Spleen (tissue), 11 donors: ENCODE data around the gene SORL1. TPM values are rescaled to one million over a fixed set of nuclear protein-coding genes. Genes with fewer than 3 reads are reported as not detected.
A peak's percentile ranks its signal among the peaks of the same experiment; 100 is the strongest.

ENCODE experiments used
- DNase-seq: peaks from one replicate; pipeline ENCODE4 v3.0.0-alpha.2; 2020
- H3K27ac ChIP-seq, 8 donors: fragments of 200-600 bp; sonication (generic) in 7 of 8; 1 replicate in 4 of 8; 2 replicates in 4 of 8; pipeline versions ENCODE4 v1.5.0 to v1.8.0; 2016 to 2021; ENCODE audit warnings: inconsistent platforms in 4 of 8, mild to moderate bottlenecking in 4 of 8, moderate library complexity in 1 of 8
- H3K27me3 ChIP-seq, 7 donors: fragments of 200-600 bp; sonication (generic) in 6 of 7; replicated peaks in 1 of 7; 1 replicate in 4 of 7; 2 replicates in 3 of 7; pipeline versions ENCODE4 v1.5.0 to v1.8.0; 2016 to 2021; ENCODE audit warnings: inconsistent platforms in 3 of 7, mild to moderate bottlenecking in 1 of 7
- H3K36me3 ChIP-seq, 6 donors: fragments of 200-600 bp; sonication (generic) in 5 of 6; 1 replicate in 4 of 6; 2 replicates in 2 of 6; pipeline versions ENCODE4 v1.5.0 to v1.8.0; 2016 to 2021; ENCODE audit warnings: inconsistent platforms in 2 of 6
- H3K4me1 ChIP-seq, 6 donors: fragments of 200-600 bp; sonication (generic) in 5 of 6; 1 replicate in 3 of 6; 2 replicates in 3 of 6; pipeline versions ENCODE4 v1.5.0 to v1.8.0; 2016 to 2021; ENCODE audit warnings: inconsistent platforms in 3 of 6
- H3K4me3 ChIP-seq, 8 donors: fragments of 200-600 bp; sonication (generic) in 7 of 8; 1 replicate in 4 of 8; 2 replicates in 4 of 8; pipeline versions ENCODE4 v1.5.0 to v1.8.0; 2016 to 2021; ENCODE audit warnings: inconsistent platforms in 4 of 8, mild to moderate bottlenecking in 4 of 8, moderate library complexity in 2 of 8
- H3K9me3 ChIP-seq, 8 donors: fragments of 200-600 bp; sonication (generic) in 7 of 8; 1 replicate in 4 of 8; 2 replicates in 4 of 8; pipeline versions ENCODE4 v1.5.0 to v1.8.0; 2016 to 2021; ENCODE audit warnings: inconsistent platforms in 4 of 8
- POLR2A ChIP-seq, 3 donors: fragments of 450-650 bp; IDR thresholded peaks; one replicate each; pipeline ENCODE4 v1.5.1; 2017; ENCODE audit warnings: antibody characterized with exemption in 3 of 3, mild to moderate bottlenecking in 1 of 3
- POLR2AphosphoS5 ChIP-seq, 3 donors: sonication (generic); formaldehyde crosslinking; IDR thresholded peaks; one replicate each; pipeline ENCODE4 v1.5.1; 2017; ENCODE audit warnings: antibody characterized with exemption in 3 of 3
- WGBS, 5 donors: extraction: QIAGEN DNeasy Blood & Tissue Kit in 3 of 5; methylation state at CpG; one replicate each; pipeline versions ENCODE4 v1.1.5 to v1.1.7; 2013 to 2018; 5-methylcytosine and 5-hydroxymethylcytosine counted together
- intact Hi-C: fragments of 100-400 bp; cut with DNase I; formaldehyde crosslinking; loops from one replicate; pipeline ENCODE4 v1.15.0; 2023; ENCODE audit warnings: low total_unique reads
- polyA plus RNA-seq, 3 donors: library from polyadenylated mRNA; stranded (reverse); fragments of 200-250 nt; gene quantifications; one replicate each; pipeline ENCODE4 v1.2.1, GENCODE V29; 2013
- total RNA-seq, 7 donors: library from RNA; depleted of rRNA in 3 of 7; stranded (reverse); fragments of >200 nt in 3 of 7; fragmentation: NEBNext Ultra II Directional in 4 of 7; extraction: Animal tissue kit (Norgen Biotek cat#: 25700) in 4 of 7; gene quantifications; one replicate each; pipeline versions ENCODE4 v1.1.0 to v1.2.1, GENCODE V29; 2016 to 2021
- TF ChIP-seq, protein P1 (sequence below), 11 experiments: fragments of 200-600 bp in 7 of 11; fragments of 450-650 bp in 4 of 11; sonication (generic) in 4 of 11; IDR thresholded peaks in 8 of 11; conservative IDR thresholded peaks in 3 of 11; 1 replicate in 7 of 11; 2 replicates in 4 of 11; pipeline versions ENCODE4 v1.4.0 to v1.8.0; 2016 to 2021; ENCODE audit warnings: antibody characterized with exemption in 11 of 11, inconsistent platforms in 4 of 11, mild to moderate bottlenecking in 1 of 11
- donor health status: healthy with polysubstance abuse.
- donor health status: DM: no; HTN: no; CAD: no; lungs with moderate emphysema.
- donor health status: DM: no; HTN: no; CAD: no.
- donor health status: Bipolar disorder and iron deficiency.
- donor health status: healthy.
- donor health status: DM: no; HTN: no; CAD: no.
- donor health status: DM: yes; HTN: yes; CAD: no.

SORL1 gene
- total and polyA plus RNA-seq, 10 donors, result 3.8 to 328 (median 148) TPM

DNA sequence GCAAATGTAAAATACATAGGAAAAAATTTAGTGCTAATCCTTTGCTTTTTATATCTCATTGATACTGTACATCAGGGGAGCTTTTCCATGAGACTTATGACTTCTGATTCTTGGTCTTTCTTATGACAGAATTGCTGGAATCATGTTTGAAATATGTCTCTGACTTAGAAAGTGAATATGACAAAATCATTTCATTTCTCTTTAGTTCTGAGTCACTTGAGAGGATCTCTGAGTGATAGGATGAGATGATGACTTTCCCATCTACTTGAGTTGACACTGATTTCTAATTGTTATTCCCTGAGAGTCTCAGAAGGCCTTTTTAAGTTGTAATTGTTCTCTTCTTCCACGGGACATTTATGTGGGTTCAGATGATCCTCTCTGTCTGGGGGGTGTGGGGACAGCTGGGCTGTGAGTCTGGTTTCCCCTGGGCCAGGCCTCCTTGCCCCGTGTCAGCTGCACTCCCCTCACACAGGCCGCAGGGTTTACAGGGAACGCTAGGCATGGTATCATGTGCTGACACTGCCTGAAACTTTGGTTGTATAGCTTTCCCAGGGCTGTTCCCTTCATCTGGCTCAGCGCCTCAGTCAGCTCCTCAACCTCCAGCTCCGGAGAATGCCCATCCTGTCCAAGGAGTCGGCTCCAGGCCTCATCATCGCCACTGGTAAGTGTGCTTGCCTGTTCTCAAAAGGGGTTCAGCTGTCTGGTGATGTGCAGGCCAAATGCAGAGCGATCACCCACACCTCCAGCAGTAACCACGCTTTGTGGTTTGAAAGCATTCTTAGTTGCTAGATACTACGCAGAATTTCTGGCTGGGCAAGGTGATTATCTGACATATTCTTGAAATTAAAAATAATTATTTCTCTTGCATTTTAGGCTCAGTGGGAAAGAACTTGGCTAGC lies 70.2 kb downstream of the SORL1 start:
- Histone ChIP-seq H3K27ac (no peak overlapping the region), H3K9me3 (peaks cover 0 to 18% (median 14%) of the 10 kb centered on the region in 8 donors), H3K27me3 (no peaks in the 10 kb centered on the region), H3K4me3 (no peak overlapping the region), H3K36me3 (peaks cover 0 to 91% (median 21%) of the 10 kb centered on the region in 6 donors), H3K4me1 (peaks cover 0 to 36% (median 12%) of the 10 kb centered on the region in 6 donors)
- 85 to 91% (median 89%) methylated on average over 9 to 11 of the region's 11 CpGs for WGBS, 5 donors
- no peak for DNase-seq
- TF ChIP-seq POLR2A (IDR thresholded peaks at IDR 0.05) (no peak), POLR2AphosphoS5 (IDR thresholded peaks at IDR 0.05) (peak in 1 of 3 donors; percentile 28)
- TF ChIP-seq, protein P1, sequence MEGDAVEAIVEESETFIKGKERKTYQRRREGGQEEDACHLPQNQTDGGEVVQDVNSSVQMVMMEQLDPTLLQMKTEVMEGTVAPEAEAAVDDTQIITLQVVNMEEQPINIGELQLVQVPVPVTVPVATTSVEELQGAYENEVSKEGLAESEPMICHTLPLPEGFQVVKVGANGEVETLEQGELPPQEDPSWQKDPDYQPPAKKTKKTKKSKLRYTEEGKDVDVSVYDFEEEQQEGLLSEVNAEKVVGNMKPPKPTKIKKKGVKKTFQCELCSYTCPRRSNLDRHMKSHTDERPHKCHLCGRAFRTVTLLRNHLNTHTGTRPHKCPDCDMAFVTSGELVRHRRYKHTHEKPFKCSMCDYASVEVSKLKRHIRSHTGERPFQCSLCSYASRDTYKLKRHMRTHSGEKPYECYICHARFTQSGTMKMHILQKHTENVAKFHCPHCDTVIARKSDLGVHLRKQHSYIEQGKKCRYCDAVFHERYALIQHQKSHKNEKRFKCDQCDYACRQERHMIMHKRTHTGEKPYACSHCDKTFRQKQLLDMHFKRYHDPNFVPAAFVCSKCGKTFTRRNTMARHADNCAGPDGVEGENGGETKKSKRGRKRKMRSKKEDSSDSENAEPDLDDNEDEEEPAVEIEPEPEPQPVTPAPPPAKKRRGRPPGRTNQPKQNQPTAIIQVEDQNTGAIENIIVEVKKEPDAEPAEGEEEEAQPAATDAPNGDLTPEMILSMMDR (IDR thresholded peaks at IDR 0.05 in 8 of 11, conservative IDR thresholded peaks at IDR 0.05 in 3 of 11), result no peak
- intact Hi-C loops, result no loop called here

DNA sequence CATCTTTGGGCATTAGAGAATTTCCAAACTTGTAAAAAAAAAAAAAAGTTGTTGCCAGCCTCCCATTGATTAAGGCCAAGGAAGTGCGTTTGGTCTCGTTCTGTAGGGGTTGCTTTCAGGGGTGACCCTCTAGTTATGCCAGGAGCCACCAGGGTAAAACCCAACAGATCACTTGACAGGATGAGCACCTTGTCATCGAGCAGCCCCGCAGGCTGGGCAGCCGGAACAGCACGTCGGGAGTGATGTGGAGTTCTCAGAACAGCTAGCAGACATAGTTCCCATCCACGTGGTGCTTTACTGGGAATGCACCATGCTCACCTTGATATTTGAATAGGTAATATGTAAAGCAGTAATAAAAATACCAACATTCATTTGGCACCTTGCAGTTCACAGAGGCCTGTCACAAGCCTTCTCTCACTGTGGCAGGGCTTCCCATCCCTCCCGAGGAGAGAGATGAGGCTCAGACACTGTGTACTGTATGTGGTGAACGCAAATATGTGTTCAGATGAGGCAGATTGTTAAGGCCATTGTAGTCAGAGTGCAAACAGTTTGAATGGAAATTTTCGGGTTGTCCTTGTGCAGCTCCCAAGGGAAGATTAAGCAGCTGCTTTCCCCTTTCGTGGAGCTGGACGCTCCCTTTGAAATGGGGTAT lies 71.6 kb downstream of the SORL1 start:
- Histone ChIP-seq H3K27me3 (no peaks in the 10 kb centered on the region), H3K9me3 (peaks cover 0 to 18% (median 14%) of the 10 kb centered on the region in 8 donors), H3K4me3 (no peak overlapping the region), H3K4me1 (peaks cover 0 to 36% (median 12%) of the 10 kb centered on the region in 6 donors), H3K27ac (no peak overlapping the region), H3K36me3 (peaks cover 0 to 77% (median 16%) of the 10 kb centered on the region in 6 donors)
- TF ChIP-seq POLR2AphosphoS5 (IDR thresholded peaks at IDR 0.05) (no peak), POLR2A (IDR thresholded peaks at IDR 0.05) (no peak)
- TF ChIP-seq, protein P1 (IDR thresholded peaks at IDR 0.05 in 8 of 11, conservative IDR thresholded peaks at IDR 0.05 in 3 of 11), result no peak
- intact Hi-C loops, result no loop called here
- 72 to 84% (median 77%) methylated on average over 12 to 13 of the region's 13 CpGs for WGBS, 5 donors
- no peak for DNase-seq

DNA sequence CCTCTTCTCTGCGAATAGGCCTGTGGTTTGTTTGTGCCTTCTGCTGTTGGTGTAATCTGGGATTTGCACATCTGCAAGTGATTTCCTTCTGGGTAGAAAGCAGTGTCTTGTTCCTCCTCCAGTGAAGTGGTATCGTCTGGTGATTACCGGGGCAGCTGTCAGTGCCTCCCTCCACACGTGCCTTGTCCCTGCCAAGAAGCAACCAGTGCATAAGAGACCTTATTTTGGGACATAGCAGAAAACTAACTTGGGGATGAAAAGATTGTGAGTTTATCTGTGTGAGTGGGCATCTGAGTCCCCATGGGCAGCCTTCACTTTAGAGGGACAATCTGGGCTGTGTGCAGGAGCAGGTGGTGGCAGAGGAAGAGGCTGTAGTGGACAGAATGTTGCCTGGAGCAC lies 72.1 kb downstream of the SORL1 start:
- DNase-seq, result no peak
- WGBS, 5 donors, result 39 to 58% (median 50%) methylated on average over 4 of the region's 4 CpGs
- Histone ChIP-seq H3K4me1 (peaks cover 0 to 36% (median 12%) of the 10 kb centered on the region in 6 donors), H3K4me3 (no peak overlapping the region), H3K27ac (no peak overlapping the region), H3K27me3 (no peaks in the 10 kb centered on the region), H3K36me3 (peaks cover 0 to 74% (median 16%) of the 10 kb centered on the region in 6 donors), H3K9me3 (peaks cover 0 to 20% (median 16%) of the 10 kb centered on the region in 8 donors)
- intact Hi-C loops, result no loop called here
- no peak for TF ChIP-seq POLR2A (IDR thresholded peaks at IDR 0.05)
- no peak for TF ChIP-seq POLR2AphosphoS5 (IDR thresholded peaks at IDR 0.05)
- TF ChIP-seq, protein P1 (IDR thresholded peaks at IDR 0.05 in 8 of 11, conservative IDR thresholded peaks at IDR 0.05 in 3 of 11), result no peak

DNA sequence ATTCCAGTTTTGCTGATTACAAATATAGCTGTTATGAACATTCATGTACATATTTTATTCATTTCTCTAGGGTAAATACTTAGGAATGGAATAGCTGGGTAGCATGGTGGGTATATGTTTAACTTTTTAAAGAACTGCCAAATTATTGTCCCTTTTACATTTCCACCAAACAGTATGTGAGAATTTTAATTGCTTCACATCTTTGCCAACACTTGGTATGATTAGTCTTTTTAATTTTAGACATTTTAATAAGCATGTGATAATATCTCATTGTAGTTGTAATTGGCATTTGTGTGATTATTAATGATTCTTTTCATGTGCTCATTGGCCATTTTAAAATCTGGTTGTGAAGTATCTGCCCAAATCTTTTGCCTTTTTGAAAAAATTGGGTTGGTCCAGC lies 73.3 kb downstream of the SORL1 start:
- Histone ChIP-seq H3K9me3 (peaks cover 0 to 31% (median 27%) of the 10 kb centered on the region in 8 donors), H3K36me3 (peaks cover 0 to 74% (median 16%) of the 10 kb centered on the region in 6 donors), H3K27ac (no peak overlapping the region), H3K4me3 (no peak overlapping the region), H3K27me3 (no peaks in the 10 kb centered on the region), H3K4me1 (peaks cover 0 to 26% (median 9%) of the 10 kb centered on the region in 6 donors)
- intact Hi-C loops, result no loop called here
- DNase-seq, result no peak
- TF ChIP-seq POLR2A (IDR thresholded peaks at IDR 0.05) (no peak), POLR2AphosphoS5 (IDR thresholded peaks at IDR 0.05) (no peak)
